SK-N-SH treated with all-trans-retinoic acid at 6 μM for 48 hours (cell line): ENCODE measurements around the gene CYP4F22.

ENCODE experiments used
- OSR1 ChIP-seq: fragments of 250-450 bp; sonication (Bioruptor Pico); IDR thresholded peaks from 2 replicates; pipeline ENCODE4 v1.8.0; 2022; ENCODE audit warnings: moderate library complexity, mild to moderate bottlenecking, inconsistent platforms
- ZNF565 ChIP-seq: fragments of 450-650 bp; formaldehyde crosslinking; conservative IDR thresholded peaks from 2 replicates; pipeline ENCODE4 v1.5.0; 2020; ENCODE audit warnings: low read depth, mild to moderate bottlenecking, moderate library complexity
- ZNF8 ChIP-seq: fragments of 450-650 bp; formaldehyde crosslinking; IDR thresholded peaks from 2 replicates; pipeline ENCODE4 v1.5.0; 2020; ENCODE audit warnings: mild to moderate bottlenecking, moderate library complexity

DNA sequence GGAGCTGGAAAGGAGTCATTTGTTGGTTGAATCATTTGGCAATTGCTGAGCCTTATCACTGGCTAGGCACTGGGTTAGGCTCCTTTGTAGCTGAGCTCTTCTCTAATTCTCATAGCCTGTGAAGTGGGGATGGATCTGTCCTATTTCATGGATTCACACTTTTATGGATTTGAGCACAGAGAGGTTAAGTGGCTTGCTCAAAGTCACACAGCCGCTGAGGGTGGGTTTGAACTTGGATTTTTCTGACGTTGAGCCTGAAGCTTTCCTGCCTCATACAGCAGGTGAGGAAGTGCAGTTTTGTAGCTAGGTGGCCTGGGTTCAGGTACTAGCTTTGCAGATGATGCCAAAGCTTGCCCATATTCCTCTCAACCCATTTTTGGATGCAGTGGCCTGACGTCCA lies 19.4 kb downstream of the CYP4F22 start:
- TF ChIP-seq OSR1 = no peak
- TF ChIP-seq ZNF565 (CRISPR knock-in tag) = no peak
- no peak for TF ChIP-seq ZNF8 (CRISPR knock-in tag)
